HEK293T (cell line): ENCODE measurements around the gene RPLP2.

Source experiments
- BHLHE40 ChIP-seq: fragments of 450-650 bp; IDR thresholded peaks from 2 replicates; pipeline ENCODE4 v1.6.1; 2016; ENCODE audit warnings: mild to moderate bottlenecking, moderate library complexity, borderline replicate concordance
- HDGF ChIP-seq: fragments of 450-650 bp; IDR thresholded peaks from 2 replicates; pipeline ENCODE4 v1.6.1; 2017; ENCODE audit warnings: antibody characterized with exemption, borderline replicate concordance
- PKNOX1 ChIP-seq: fragments of 450-650 bp; IDR thresholded peaks from 2 replicates; pipeline ENCODE4 v1.6.1; 2016
- SP1 ChIP-seq: fragments of 450-650 bp; IDR thresholded peaks from 2 replicates; pipeline ENCODE4 v1.6.1; 2017
- SUZ12 ChIP-seq: fragments of 450-650 bp; IDR thresholded peaks from 2 replicates; pipeline ENCODE4 v1.6.1; 2016; ENCODE audit warnings: mild to moderate bottlenecking

- no peak for TF ChIP-seq SP1
- no peak for TF ChIP-seq SUZ12
- TF ChIP-seq HDGF = no peak
- TF ChIP-seq PKNOX1 = no peak
- TF ChIP-seq BHLHE40 = no peak
Measured at GRCh38 chr11:829176-829846, 19.5 kb downstream of the RPLP2 start.
